ENCODE measurements around the gene TMPRSS5. TPM values are rescaled to one million over a fixed set of nuclear protein-coding genes. Genes with fewer than 3 reads are reported as not detected.

Gene TMPRSS5
- total RNA-seq, 1 donor from 2014 or later = 0.49 TPM

- intact Hi-C loops (cut with micrococcal nuclease) = no loop called here
Observed at GRCh38 chr11:113697756-113698407, 8.2 kb downstream of the TMPRSS5 start.

- intact Hi-C loops (cut with micrococcal nuclease) = no loop called here
Observed at GRCh38 chr11:113697111-113697510, 9.0 kb downstream of the TMPRSS5 start.

- intact Hi-C loops (cut with micrococcal nuclease) = no loop called here
Observed at GRCh38 chr11:113695207-113695606, 10.9 kb downstream of the TMPRSS5 start.

GRCh38 chr11:113694390-113694789, 11.7 kb downstream of the TMPRSS5 start:
- intact Hi-C loops (cut with micrococcal nuclease) = loop anchor here (5.0 kb wide), 1 partner anchor 107 kb away; no protein-coding TSS in a partner anchor

GRCh38 chr11:113693030-113693429, 13.1 kb downstream of the TMPRSS5 start:
- intact Hi-C loops (cut with micrococcal nuclease) = loop anchor here (5.0 kb wide), 1 partner anchor 106 kb away; no protein-coding TSS in a partner anchor

GRCh38 chr11:113690619-113691569, 15.2 kb downstream of the TMPRSS5 start:
- intact Hi-C loops (cut with micrococcal nuclease) = loop anchor here (5.0 kb wide), 1 partner anchor 104 kb away; no protein-coding TSS in a partner anchor

- intact Hi-C loops (cut with micrococcal nuclease) = loop anchor here (5.0 kb wide), 1 partner anchor 103 kb away; no protein-coding TSS in a partner anchor
Observed at GRCh38 chr11:113689768-113690618, 16.1 kb downstream of the TMPRSS5 start.

- intact Hi-C loops (cut with micrococcal nuclease) = no loop called here
Observed at GRCh38 chr11:113685654-113686359, 20.3 kb downstream of the TMPRSS5 start.

GRCh38 chr11:113684496-113684895, 21.6 kb downstream of the TMPRSS5 start:
- intact Hi-C loops (cut with micrococcal nuclease) = no loop called here

- intact Hi-C loops (cut with micrococcal nuclease) = no loop called here
Observed at GRCh38 chr11:113683481-113684046, 22.5 kb downstream of the TMPRSS5 start.

- intact Hi-C loops (cut with micrococcal nuclease) = no loop called here
Observed at GRCh38 chr11:113681711-113682413, 24.2 kb downstream of the TMPRSS5 start.

- intact Hi-C loops (cut with micrococcal nuclease) = no loop called here
Observed at GRCh38 chr11:113681282-113681681, 24.8 kb downstream of the TMPRSS5 start.

GRCh38 chr11:113677685-113678084, 28.4 kb downstream of the TMPRSS5 start:
- intact Hi-C loops (cut with micrococcal nuclease) = loop anchor here (10.0 kb wide), 1 partner anchor 93 kb away; no protein-coding TSS in a partner anchor

- intact Hi-C loops (cut with micrococcal nuclease) = loop anchor here (10.0 kb wide), 1 partner anchor 91 kb away; no protein-coding TSS in a partner anchor
Observed at GRCh38 chr11:113675565-113675964, 30.5 kb downstream of the TMPRSS5 start.

GRCh38 chr11:113675003-113675561, 31.0 kb downstream of the TMPRSS5 start:
- intact Hi-C loops (cut with micrococcal nuclease) = loop anchor here (10.0 kb wide), 1 partner anchor 90 kb away; no protein-coding TSS in a partner anchor

GRCh38 chr11:113674397-113674685, 31.8 kb downstream of the TMPRSS5 start:
- intact Hi-C loops (cut with micrococcal nuclease) = loop anchor here (10.0 kb wide), 1 partner anchor 90 kb away; no protein-coding TSS in a partner anchor

- intact Hi-C loops (cut with micrococcal nuclease) = loop anchor here (10.0 kb wide), 1 partner anchor 89 kb away; no protein-coding TSS in a partner anchor
Observed at GRCh38 chr11:113673550-113674396, 32.3 kb downstream of the TMPRSS5 start.

- intact Hi-C loops (cut with micrococcal nuclease) = loop anchor here (10.0 kb wide), 1 partner anchor 87 kb away; no protein-coding TSS in a partner anchor
Observed at GRCh38 chr11:113671914-113672313, 34.2 kb downstream of the TMPRSS5 start.
